Measurements from ENCODE around the gene NCAPH2.

GRCh38 chr22:50548040-50548920, 40.3 kb downstream of the NCAPH2 start:
- TF ChIP-seq CTCF (IDR thresholded peaks at IDR 0.05; ENCODE audit: low read depth, low read length, poor library complexity, severe bottlenecking) (peak; percentile 55), EZH2phosphoT487 (IDR thresholded peaks at IDR 0.05; ENCODE audit: borderline replicate concordance, low read length) (no peak)
